DOHH2 (cell line): ENCODE data around the gene GALNT14.

ENCODE experiments used
- CTCF ChIP-seq: fragments of 200-600 bp; sonication (generic); IDR thresholded peaks from one replicate; pipeline ENCODE4 v1.5.1; 2014; ENCODE audit warnings: antibody characterized with exemption, mild to moderate bottlenecking, low read depth, low read length; ENCODE audit not compliant: poor library complexity, severe bottlenecking
- EZH2phosphoT487 ChIP-seq: fragments of 200-600 bp; sonication (generic); IDR thresholded peaks from 2 replicates; pipeline ENCODE4 v1.6.1; 2017; ENCODE audit warnings: borderline replicate concordance, mild to moderate bottlenecking, antibody characterized with exemption, low read length, moderate library complexity, mixed read lengths

GRCh38 chr2:31066086-31066485 lies 72.2 kb downstream of the GALNT14 start:
- TF ChIP-seq CTCF (no peak), EZH2phosphoT487 (no peak)
